T-cell (primary cell): ENCODE data around the gene TUSC2. TPM values are rescaled to one million over a fixed set of nuclear protein-coding genes. Genes with fewer than 3 reads are reported as not detected.
A peak's percentile ranks its signal among the peaks of the same experiment; 100 is the strongest.

ENCODE experiments used
- ATAC-seq, 4 experiments: fragments of 200-7000 bp in 3 of 4; fragments of 150-1000 bp in 1 of 4; cut with Tn5 transposase; replicated peaks in 1 of 4; 1 replicate in 3 of 4; 2 replicates in 1 of 4; pipeline ENCODE4 v1.10.0; 2021; ENCODE audit warnings: moderate library complexity in 3 of 4, mild to moderate bottlenecking in 2 of 4, moderate number of reproducible peaks in 1 of 4
- CTCF ChIA-PET, 2 donors: fragments of 300-600 bp; sonication (Branson Sonifier 250); formaldehyde crosslinking; loops; one replicate each; lab custom pipeline; 2022; ENCODE audit warnings: antibody characterized with exemption in 2 of 2; lab: Charles Lee
- POLR2A ChIA-PET, 2 donors: fragments of 300-600 bp; sonication (Branson Sonifier 250); formaldehyde crosslinking; loops; one replicate each; lab custom pipeline; 2022; ENCODE audit warnings: antibody characterized with exemption in 2 of 2; lab: Charles Lee
- DNase-seq, 35 experiments: peaks; one replicate each; pipeline versions ENCODE4 v3.0.0 to v3.0.0-alpha.2; 2013 to 2023
- H3K27ac ChIP-seq: one replicate; pipeline ENCODE4 v1.5.1; 2013; ENCODE audit warnings: low read length
- H3K27me3 ChIP-seq, 2 experiments: replicated peaks in 1 of 2; 1 replicate in 1 of 2; 2 replicates in 1 of 2; pipeline versions ENCODE4 v1.6.1 to v1.7.0; 2013; ENCODE audit warnings: low read length in 1 of 2, mixed read lengths in 1 of 2; ENCODE audit not compliant: control insufficient read depth in 2 of 2, insufficient read depth in 2 of 2; ENCODE audit errors: extremely low read depth in 1 of 2
- H3K36me3 ChIP-seq, 2 donors: 1 replicate in 1 of 2; 2 replicates in 1 of 2; pipeline versions ENCODE4 v1.6.1 to v1.7.0; 2013; ENCODE audit warnings: low read length in 1 of 2; ENCODE audit not compliant: control insufficient read depth in 2 of 2, insufficient read depth in 1 of 2; ENCODE audit errors: extremely low read depth in 1 of 2
- H3K4me1 ChIP-seq, 2 experiments: 1 replicate in 1 of 2; 2 replicates in 1 of 2; pipeline versions ENCODE4 v1.6.1 to v1.7.0; 2013; ENCODE audit warnings: low read length in 2 of 2, mixed read lengths in 1 of 2; ENCODE audit not compliant: insufficient read depth in 2 of 2, control insufficient read depth in 1 of 2; ENCODE audit errors: extremely low read depth in 1 of 2
- H3K4me3 ChIP-seq, 2 donors: 1 replicate in 1 of 2; 2 replicates in 1 of 2; pipeline versions ENCODE4 v1.5.1 to v1.7.0; 2013; ENCODE audit warnings: mild to moderate bottlenecking in 2 of 2, low read length in 1 of 2, moderate library complexity in 1 of 2; ENCODE audit not compliant: control insufficient read depth in 1 of 2; ENCODE audit errors: extremely low read depth in 1 of 2
- H3K9me3 ChIP-seq: 2 replicates; pipeline ENCODE4 v1.7.0; 2013
- H3K27ac Mint-ChIP-seq, 2 donors: one replicate each; pipeline ENCODE4 v1.8.0; 2020 to 2021; ENCODE audit warnings: mild to moderate bottlenecking in 2 of 2, mixed read lengths in 2 of 2
- H3K27me3 Mint-ChIP-seq, 2 donors: one replicate each; pipeline ENCODE4 v1.8.0; 2021 to 2022; ENCODE audit warnings: mixed read lengths in 2 of 2
- H3K36me3 Mint-ChIP-seq: one replicate; pipeline ENCODE4 v1.8.0; 2021; ENCODE audit warnings: mixed read lengths
- H3K4me1 Mint-ChIP-seq, 3 donors: one replicate each; pipeline ENCODE4 v1.8.0; 2020 to 2022; ENCODE audit warnings: mixed read lengths in 3 of 3, mild to moderate bottlenecking in 1 of 3
- H3K4me3 Mint-ChIP-seq, 3 donors: one replicate each; pipeline ENCODE4 v1.8.0; 2020 to 2022; ENCODE audit warnings: mild to moderate bottlenecking in 3 of 3, mixed read lengths in 3 of 3, moderate library complexity in 3 of 3
- H3K9me3 Mint-ChIP-seq, 3 donors: one replicate each; pipeline ENCODE4 v1.8.0; 2020 to 2022; ENCODE audit warnings: mixed read lengths in 3 of 3
- WGBS: methylation state at CpG from one replicate; pipeline ENCODE4 v1.1.5; 2013; ENCODE audit warnings: missing lambda C conversion rate; ENCODE audit not compliant: insufficient coverage; 5-methylcytosine and 5-hydroxymethylcytosine counted together
- total RNA-seq, 35 experiments: library from RNA in 6 of 35; stranded (reverse) in 6 of 35; fragments of 120-200 nt in 1 of 35; gene quantifications; one replicate each; pipeline versions ENCODE4 v1.2.1 to v1.2.4 and lab custom pipeline; 2013 to 2026

The TUSC2 gene
- total RNA-seq, 5 donors from 2014 or later (not counting 1 experiment from before 2014, with no cell fraction given): 14.9 to 33.1 (median 26.8) TPM

- 80% methylated on average over 3 of the region's 5 CpGs for WGBS
- POLR2A ChIA-PET: interaction anchor here in 1 of 2 donors (0.7 kb wide), 1 partner anchor 19 kb away, joined by 3 read pairs; no protein-coding TSS in a partner anchor
- no peaks in the 10 kb centered on the region for H3K27me3 ChIP-seq
- CTCF ChIA-PET: interaction anchor here in 1 of 2 donors (0.6 kb wide), 1 partner anchor 10 kb away, joined by 3 read pairs; no protein-coding TSS in a partner anchor
- Mint-ChIP-seq H3K27ac (peak overlapping the region; percentile 83 to 91), H3K9me3 (no peaks in the 10 kb centered on the region), H3K27me3 (no peaks in the 10 kb centered on the region), H3K36me3 (peaks cover 19% of the 10 kb centered on the region), H3K4me3 (peak overlapping the region in 2 of 3 donors; percentile 21 to 86), H3K4me1 (peaks cover 52 to 58% (median 56%) of the 10 kb centered on the region in 3 donors)
- peaks cover 20 to 75% of the 10 kb centered on the region in 2 experiments for H3K4me1 ChIP-seq
- DNase-seq: no peak
- no peak overlapping the region for H3K4me3 ChIP-seq
- H3K9me3 ChIP-seq: no peaks in the 10 kb centered on the region
- H3K36me3 ChIP-seq: peaks cover 12 to 44% of the 10 kb centered on the region in 2 donors
- ATAC-seq: no peak
- peak overlapping the region; percentile 54 for H3K27ac ChIP-seq
Observed at GRCh38 chr3:50334339-50335075, 6.5 kb upstream of the TUSC2 start.

GRCh38 chr3:50333744-50334328 is 5.8 kb upstream of the TUSC2 start:
- peaks cover 45 to 51% (median 49%) of the 10 kb centered on the region in 3 donors for H3K4me1 Mint-ChIP-seq
- peaks cover 17 to 68% of the 10 kb centered on the region in 2 experiments for H3K4me1 ChIP-seq
- H3K4me3 ChIP-seq: no peak overlapping the region
- H3K9me3 ChIP-seq: no peaks in the 10 kb centered on the region
- peaks cover 14 to 47% of the 10 kb centered on the region in 2 donors for H3K36me3 ChIP-seq
- no peak for ATAC-seq
- no peaks in the 10 kb centered on the region for H3K27me3 ChIP-seq
- 52% methylated on average over 7 of the region's 12 CpGs for WGBS
- H3K27me3 Mint-ChIP-seq: no peaks in the 10 kb centered on the region
- POLR2A ChIA-PET: no interaction called here
- peak in 1 of 35 experiments; percentile 70 for DNase-seq
- CTCF ChIA-PET: interaction anchor here in 1 of 2 donors (0.6 kb wide), 1 partner anchor 11 kb away, joined by 3 read pairs; no protein-coding TSS in a partner anchor
- peaks cover 19% of the 10 kb centered on the region for H3K36me3 Mint-ChIP-seq
- peak overlapping the region; percentile 25 to 86 (median 37) for H3K4me3 Mint-ChIP-seq
- no peaks in the 10 kb centered on the region for H3K9me3 Mint-ChIP-seq
- peak overlapping the region; percentile 54 for H3K27ac ChIP-seq
- H3K27ac Mint-ChIP-seq: peak overlapping the region; percentile 83 to 91

- Mint-ChIP-seq H3K4me3 (no peak overlapping the region), H3K27ac (no peak overlapping the region), H3K4me1 (peaks cover 37 to 54% (median 49%) of the 10 kb centered on the region in 3 donors), H3K27me3 (no peaks in the 10 kb centered on the region), H3K9me3 (no peaks in the 10 kb centered on the region), H3K36me3 (peaks cover 19% of the 10 kb centered on the region)
- Histone ChIP-seq H3K27me3 (no peaks in the 10 kb centered on the region), H3K36me3 (peaks cover 14 to 47% of the 10 kb centered on the region in 2 donors), H3K27ac (no peak overlapping the region), H3K4me1 (peaks cover 16 to 68% of the 10 kb centered on the region in 2 experiments), H3K4me3 (no peak overlapping the region), H3K9me3 (no peaks in the 10 kb centered on the region)
- POLR2A ChIA-PET: no interaction called here
- ATAC-seq (no peak), DNase-seq (no peak)
- CTCF ChIA-PET: no interaction called here
- WGBS: 98% methylated on average over 15 of the region's 19 CpGs
Observed at GRCh38 chr3:50331364-50331907, 3.4 kb upstream of the TUSC2 start.

GRCh38 chr3:50330330-50330729 is 2.3 kb upstream of the TUSC2 start:
- ChIA-PET CTCF (no interaction called here), POLR2A (no interaction called here)
- Histone ChIP-seq H3K4me3 (no peak overlapping the region), H3K27me3 (no peaks in the 10 kb centered on the region), H3K4me1 (peaks cover 13 to 57% of the 10 kb centered on the region in 2 experiments), H3K9me3 (no peaks in the 10 kb centered on the region), H3K27ac (no peak overlapping the region), H3K36me3 (peaks cover 14 to 47% of the 10 kb centered on the region in 2 donors)
- no peaks in the 10 kb centered on the region for H3K27me3 Mint-ChIP-seq
- ATAC-seq (no peak), DNase-seq (no peak)
- WGBS: 100% methylated on average over 6 of the region's 10 CpGs
- peaks cover 19% of the 10 kb centered on the region for H3K36me3 Mint-ChIP-seq
- H3K4me1 Mint-ChIP-seq: peaks cover 26 to 47% (median 41%) of the 10 kb centered on the region in 3 donors
- H3K9me3 Mint-ChIP-seq: no peaks in the 10 kb centered on the region
- no peak overlapping the region for H3K27ac Mint-ChIP-seq
- no peak overlapping the region for H3K4me3 Mint-ChIP-seq

DNA sequence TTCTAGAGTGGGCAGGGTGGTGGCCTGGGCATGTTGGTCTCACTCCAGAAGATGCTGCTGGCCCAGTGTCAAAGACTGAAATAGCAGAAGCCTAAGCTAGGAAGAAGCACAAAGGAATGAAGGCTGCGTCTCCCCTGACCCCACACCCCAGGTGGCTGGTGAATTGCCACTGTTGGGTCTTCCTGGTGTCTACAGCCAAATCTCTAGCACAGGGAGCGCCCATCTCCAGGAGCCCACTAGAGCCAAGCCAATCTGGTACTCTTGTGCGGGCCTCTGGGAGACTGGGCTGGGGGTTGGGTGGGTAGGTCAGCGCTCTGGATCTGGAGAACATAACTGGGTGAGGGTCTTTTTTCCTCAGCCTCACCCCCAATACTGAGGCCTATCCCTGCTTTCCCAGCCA is 894 bp downstream of the TUSC2 start:
- ChIA-PET POLR2A (interaction anchor here (0.8 to 2.5 kb wide), 2 partner anchors 10 to 23 kb away, joined by 3 to 11 read pairs; partner anchors contain the start of genes CYB561D2 (in 1 of the 2) and NPRL2 (in 1 of the 2)), CTCF (interaction anchor here (0.5 to 1.7 kb wide), 3 partner anchors 10 to 76 kb away, joined by 3 to 11 read pairs (median 3); no protein-coding TSS in a partner anchor)
- Histone ChIP-seq H3K4me3 (peak overlapping the region; percentile 77 to 90), H3K9me3 (no peaks in the 10 kb centered on the region), H3K4me1 (peaks cover 6 to 42% of the 10 kb centered on the region in 2 experiments), H3K27ac (peak overlapping the region; percentile 61), H3K36me3 (peaks cover 14 to 35% of the 10 kb centered on the region in 2 donors), H3K27me3 (no peaks in the 10 kb centered on the region)
- H3K4me1 Mint-ChIP-seq: peaks cover 15 to 37% (median 22%) of the 10 kb centered on the region in 3 donors
- peak overlapping the region; percentile 58 to 63 for H3K27ac Mint-ChIP-seq
- H3K27me3 Mint-ChIP-seq: no peaks in the 10 kb centered on the region
- H3K4me3 Mint-ChIP-seq: peak overlapping the region; percentile 86 to 92 (median 89)
- DNase-seq (no peak), ATAC-seq (no peak)
- H3K36me3 Mint-ChIP-seq: peaks cover 16% of the 10 kb centered on the region
- no peaks in the 10 kb centered on the region for H3K9me3 Mint-ChIP-seq
- WGBS: no CpG with 5 or more reads among the region's 4 CpGs

DNA sequence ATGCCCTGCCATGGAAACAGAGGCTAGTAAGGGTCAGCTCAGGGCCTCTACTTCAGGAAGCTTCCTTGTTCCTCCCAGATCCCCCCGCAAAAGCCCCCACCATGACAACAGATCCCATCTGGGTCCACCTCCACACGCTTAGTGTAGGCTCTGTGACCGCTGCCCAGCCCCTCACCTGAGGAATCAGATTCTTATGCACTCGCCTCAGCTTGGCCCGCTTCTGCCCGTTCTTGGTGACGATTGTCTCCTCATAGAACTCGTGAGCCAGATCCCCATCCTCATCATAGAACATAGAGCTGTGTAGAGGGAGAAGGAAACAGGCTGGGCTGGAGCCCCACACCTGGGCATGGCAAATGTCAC is 1.9 kb downstream of the TUSC2 start:
- Mint-ChIP-seq H3K4me1 (peaks cover 15 to 35% (median 22%) of the 10 kb centered on the region in 3 donors), H3K36me3 (peaks cover 13% of the 10 kb centered on the region), H3K9me3 (no peaks in the 10 kb centered on the region), H3K4me3 (peak overlapping the region; percentile 21 to 89 (median 86)), H3K27me3 (no peaks in the 10 kb centered on the region), H3K27ac (no peak overlapping the region)
- ChIA-PET CTCF (no interaction called here), POLR2A (no interaction called here)
- no CpG with 5 or more reads among the region's 8 CpGs for WGBS
- DNase-seq: no peak
- Histone ChIP-seq H3K36me3 (peaks cover 6 to 25% of the 10 kb centered on the region in 2 donors), H3K9me3 (no peaks in the 10 kb centered on the region), H3K4me1 (peaks cover 8 to 45% of the 10 kb centered on the region in 2 experiments), H3K4me3 (no peak overlapping the region), H3K27ac (no peak overlapping the region), H3K27me3 (no peaks in the 10 kb centered on the region)
- ATAC-seq: no peak
